Omental fat pad (tissue), 4 donors: Measurements from ENCODE around the gene DBP. TPM values are rescaled to one million over a fixed set of nuclear protein-coding genes. Genes with fewer than 3 reads are reported as not detected.

ENCODE experiments used
- ATAC-seq: fragments of 150-250 bp; one replicate; pipeline ENCODE4 v1.9.1; 2016; ENCODE audit warnings: mild to moderate bottlenecking, moderate library complexity; ENCODE audit not compliant: low FRiP score
- DNase-seq: peaks from one replicate; pipeline ENCODE4 v3.0.0-alpha.2; 2019; ENCODE audit warnings: low spot score
- CTCF ChIP-seq, 3 donors: fragments of 450-650 bp; IDR thresholded peaks; one replicate each; pipeline ENCODE4 v1.5.1; 2016 to 2017; ENCODE audit warnings: antibody characterized with exemption in 3 of 3, mild to moderate bottlenecking in 3 of 3, moderate library complexity in 2 of 3
- total RNA-seq, 4 donors: library from RNA; depleted of rRNA; stranded (reverse); fragments of >200 nt; gene quantifications; one replicate each; pipeline ENCODE4 v1.1.0, GENCODE V29; 2016

Gene DBP
- total RNA-seq, 4 donors from 2014 or later, result 2.6 to 12.6 (median 5.2) TPM

GRCh38 chr19:48625891-48626327 lies 11.3 kb downstream of the DBP start:
- TF ChIP-seq CTCF (IDR thresholded peaks at IDR 0.05), result no peak
- DNase-seq (no peak), ATAC-seq (no peak)

- ATAC-seq, result no peak
- TF ChIP-seq CTCF (IDR thresholded peaks at IDR 0.05), result no peak
- DNase-seq, result no peak
Observed at GRCh38 chr19:48624791-48625723, 12.1 kb downstream of the DBP start.

- DNase-seq, result peak; percentile 92
- no peak for TF ChIP-seq CTCF (IDR thresholded peaks at IDR 0.05)
- peak; percentile 83 for ATAC-seq
Observed at GRCh38 chr19:48624067-48624594, 13.0 kb downstream of the DBP start.

- DNase-seq, result no peak
- ATAC-seq, result no peak
- no peak for TF ChIP-seq CTCF (IDR thresholded peaks at IDR 0.05)
Observed at GRCh38 chr19:48623556-48624066, 13.6 kb downstream of the DBP start.

- TF ChIP-seq CTCF (IDR thresholded peaks at IDR 0.05), result no peak
- ATAC-seq (no peak), DNase-seq (no peak)
Observed at GRCh38 chr19:48619692-48620585, 17.2 kb downstream of the DBP start.

GRCh38 chr19:48618916-48619691 lies 18.1 kb downstream of the DBP start, which contains the start of the genes RPL18 and SPHK2:
TSS of gene RPL18 (minus strand) at chr19:48619178. CDS start at chr19:48619143, 35 bp downstream.
TSS of gene SPHK2 (plus strand) at chr19:48619506. CDS start at chr19:48620515, 1,009 bp downstream.
- no peak for TF ChIP-seq CTCF (IDR thresholded peaks at IDR 0.05)
- peak; percentile 78 for DNase-seq
- peak; percentile 87 for ATAC-seq
